GM21619 (cell line): ENCODE measurements around the gene MARCHF3.

Experiments
- ATAC-seq: cut with Tn5 transposase; IDR thresholded peaks from one replicate; pipeline ENCODE4 v1.9.1; 2021; ENCODE audit not compliant: unreplicated experiment

Gene MARCHF3

GRCh38 chr5:126826619-126827215 is 203.6 kb downstream of the MARCHF3 start:
- ATAC-seq, result no peak

- no peak for ATAC-seq
These were observed 211.1 kb downstream of the MARCHF3 start for GRCh38 chr5:126819253-126819652.

GRCh38 chr5:126818736-126819135 is 211.6 kb downstream of the MARCHF3 start:
- ATAC-seq, result no peak
